Liver (tissue), 9 donors: ENCODE measurements around the gene TMTC1. TPM values are rescaled to one million over a fixed set of nuclear protein-coding genes. Genes with fewer than 3 reads are reported as not detected.

Experiments used
- DNase-seq: peaks from one replicate; pipeline ENCODE4 v3.0.0-alpha.2; 2017; ENCODE audit warnings: low spot score
- H3K27ac ChIP-seq, 2 donors: one replicate each; pipeline ENCODE4 v1.7.0; 2013; ENCODE audit warnings: inconsistent platforms in 2 of 2, low read length in 2 of 2, control low read depth in 1 of 2, low read depth in 1 of 2, mild to moderate bottlenecking in 1 of 2
- H3K27me3 ChIP-seq, 4 donors: one replicate each; pipeline versions ENCODE4 v1.6.1 to v1.7.0; 2013; ENCODE audit warnings: low read length in 3 of 4, inconsistent platforms in 1 of 4, mild to moderate bottlenecking in 1 of 4, moderate library complexity in 1 of 4; ENCODE audit not compliant: control insufficient read depth in 4 of 4, insufficient read depth in 4 of 4
- H3K36me3 ChIP-seq, 4 donors: one replicate each; pipeline versions ENCODE4 v1.6.1 to v1.7.0; 2013; ENCODE audit warnings: low read length in 3 of 4, mild to moderate bottlenecking in 3 of 4, low read depth in 1 of 4, moderate library complexity in 1 of 4; ENCODE audit not compliant: control insufficient read depth in 4 of 4, insufficient read depth in 3 of 4
- H3K4me1 ChIP-seq, 4 donors: one replicate each; pipeline versions ENCODE4 v1.6.1 to v1.7.0; 2013; ENCODE audit warnings: low read length in 3 of 4, mild to moderate bottlenecking in 3 of 4, moderate library complexity in 1 of 4; ENCODE audit not compliant: control insufficient read depth in 4 of 4, insufficient read depth in 4 of 4
- H3K4me3 ChIP-seq, 3 donors: one replicate each; pipeline versions ENCODE4 v1.6.1 to v1.7.0; 2013; ENCODE audit warnings: low read length in 3 of 3, control low read depth in 1 of 3, low read depth in 1 of 3, mild to moderate bottlenecking in 1 of 3
- H3K9ac ChIP-seq, 2 donors: one replicate each; pipeline ENCODE4 v1.7.0; 2013; ENCODE audit warnings: low read length in 2 of 2, mild to moderate bottlenecking in 2 of 2, moderate library complexity in 2 of 2, control low read depth in 1 of 2, low read depth in 1 of 2
- H3K9me3 ChIP-seq, 4 donors: one replicate each; pipeline versions ENCODE4 v1.6.1 to v1.7.0; 2013; ENCODE audit warnings: low read length in 3 of 4; ENCODE audit not compliant: control insufficient read depth in 4 of 4
- CTCF ChIP-seq: fragments of 150-350 bp; IDR thresholded peaks from 2 replicates; pipeline ENCODE4 v1.5.1; 2017; ENCODE audit warnings: improper control_type of control experiment, low read depth, low read length; ENCODE audit not compliant: missing input control
- EGR1 ChIP-seq, 2 donors: IDR thresholded peaks; 2 replicates each; pipeline ENCODE4 v1.6.1; 2016 to 2018; ENCODE audit warnings: antibody characterized with exemption in 2 of 2, low read depth in 2 of 2
- FOXA1 ChIP-seq: IDR thresholded peaks from 2 replicates; pipeline ENCODE4 v1.6.1; 2016; ENCODE audit warnings: antibody characterized with exemption
- FOXA2 ChIP-seq: IDR thresholded peaks from 2 replicates; pipeline ENCODE4 v1.6.1; 2016; ENCODE audit warnings: antibody characterized with exemption
- GABPA ChIP-seq, 2 donors: IDR thresholded peaks in 1 of 2; conservative IDR thresholded peaks in 1 of 2; 2 replicates each; pipeline ENCODE4 v1.6.1; 2016; ENCODE audit warnings: antibody characterized with exemption in 2 of 2, mild to moderate bottlenecking in 1 of 2, moderate library complexity in 1 of 2
- HNF4A ChIP-seq, 2 donors: conservative IDR thresholded peaks; 2 replicates each; pipeline ENCODE4 v1.6.1; 2016; ENCODE audit warnings: antibody characterized with exemption in 2 of 2, mild to moderate bottlenecking in 2 of 2
- HNF4G ChIP-seq: IDR thresholded peaks from 2 replicates; pipeline ENCODE4 v1.6.1; 2016; ENCODE audit warnings: antibody characterized with exemption
- JUND ChIP-seq, 2 donors: IDR thresholded peaks; 2 replicates each; pipeline ENCODE4 v1.6.1; 2016; ENCODE audit warnings: antibody characterized with exemption in 2 of 2
- MAX ChIP-seq: IDR thresholded peaks from 2 replicates; pipeline ENCODE4 v1.6.1; 2016; ENCODE audit warnings: antibody characterized with exemption
- NR2F2 ChIP-seq: IDR thresholded peaks from 2 replicates; pipeline ENCODE4 v1.6.1; 2016; ENCODE audit warnings: antibody characterized with exemption
- RAD21 ChIP-seq, 2 donors: IDR thresholded peaks; 2 replicates each; pipeline ENCODE4 v1.6.1; 2016; ENCODE audit warnings: antibody characterized with exemption in 2 of 2, mild to moderate bottlenecking in 2 of 2
- REST ChIP-seq: IDR thresholded peaks from 2 replicates; pipeline ENCODE4 v1.6.1; 2016; ENCODE audit warnings: antibody characterized with exemption, mild to moderate bottlenecking
- RXRA ChIP-seq, 2 donors: IDR thresholded peaks; 2 replicates each; pipeline ENCODE4 v1.6.1; 2017 to 2018; ENCODE audit warnings: antibody characterized with exemption in 2 of 2, mild to moderate bottlenecking in 1 of 2
- SP1 ChIP-seq: IDR thresholded peaks from 2 replicates; pipeline ENCODE4 v1.6.1; 2018; ENCODE audit warnings: antibody characterized with exemption, mild to moderate bottlenecking
- YY1 ChIP-seq: IDR thresholded peaks from 2 replicates; pipeline ENCODE4 v1.6.1; 2016; ENCODE audit warnings: antibody characterized with exemption, mild to moderate bottlenecking
- WGBS: extraction: QIAGEN DNeasy Blood & Tissue Kit; methylation state at CpG from one replicate; pipeline ENCODE4 v1.1.7; 2013; 5-methylcytosine and 5-hydroxymethylcytosine counted together
- polyA plus RNA-seq, 2 donors: library from polyadenylated mRNA; stranded (reverse) in 1 of 2; unstranded in 1 of 2; fragments of 200-250 nt in 1 of 2; fragments of >200 nt in 1 of 2; fragmentation: Nextera tagmentation in 1 of 2; extraction: Ambion mirVana in 1 of 2; gene quantifications; one replicate each; pipeline versions ENCODE4 v1.2.1 to v1.2.3, GENCODE V29; 2013 to 2015
- total RNA-seq, 2 donors: library from RNA; depleted of rRNA; stranded (reverse); fragments of >200 nt; gene quantifications; one replicate each; pipeline ENCODE4 v1.2.3, GENCODE V29; 2014
- TF ChIP-seq, protein P1 (sequence below): IDR thresholded peaks from 2 replicates; pipeline ENCODE4 v1.6.1; 2016; ENCODE audit warnings: antibody characterized with exemption
- TF ChIP-seq, protein P2 (sequence below): IDR thresholded peaks from 2 replicates; pipeline ENCODE4 v1.6.1; 2016; ENCODE audit warnings: antibody characterized with exemption
- donor health status: healthy.
- donor health status: healthy.
- donor health status: healthy.
- donor health status: healthy.
- donor health status: healthy.

Gene TMTC1
- total and polyA plus RNA-seq, 4 donors: 0.76 to 3.3 (median 2.1) TPM

DNA sequence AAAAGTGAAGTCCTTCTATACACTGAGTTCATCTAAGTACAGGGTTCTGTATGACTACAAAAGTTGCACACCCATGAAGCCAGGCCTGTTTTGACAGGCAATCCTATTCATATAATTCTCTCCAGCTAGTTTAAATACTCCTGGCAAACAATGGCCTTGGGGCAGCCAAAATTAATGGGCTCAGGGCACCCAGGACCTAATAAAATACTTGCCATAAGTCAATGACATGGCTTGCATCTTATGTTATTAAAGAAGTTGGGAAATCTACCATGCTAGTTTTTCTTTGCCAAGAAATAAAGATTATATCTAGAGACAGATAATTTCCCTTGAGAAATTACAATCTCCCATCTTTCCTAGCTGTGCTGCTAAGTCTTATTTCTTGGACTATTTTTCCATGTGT is 11.1 kb upstream of the TMTC1 start:
- no peaks in the 10 kb centered on the region for H3K4me1 ChIP-seq
- no peak overlapping the region for H3K4me3 ChIP-seq
- DNase-seq: no peak
- H3K36me3 ChIP-seq: no peaks in the 10 kb centered on the region
- no peak overlapping the region for H3K27ac ChIP-seq
- H3K9ac ChIP-seq: no peak overlapping the region
- no peaks in the 10 kb centered on the region for H3K27me3 ChIP-seq
- TF ChIP-seq RXRA (IDR thresholded peaks at IDR 0.05) (no peak), MAX (no peak), NR2F2 (no peak)
- H3K9me3 ChIP-seq: no peaks in the 10 kb centered on the region

DNA sequence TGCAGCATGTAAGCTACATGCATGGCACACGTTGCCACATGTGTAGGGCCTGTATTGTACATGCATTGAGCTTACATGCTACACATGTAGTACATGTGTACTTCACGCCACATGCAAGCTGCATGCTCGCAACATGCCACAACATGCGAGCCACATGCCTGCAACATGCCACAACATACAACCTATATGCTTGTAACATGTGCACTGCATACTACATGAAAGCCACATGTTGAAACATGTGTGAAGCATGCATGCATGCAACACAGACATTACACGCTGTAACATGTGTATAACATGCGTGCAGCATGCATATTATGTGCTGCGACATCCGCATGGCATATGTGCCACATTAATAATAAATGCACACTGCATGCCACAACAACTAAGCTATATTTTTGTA is 9.1 kb upstream of the TMTC1 start:
- Histone ChIP-seq H3K9ac (no peak overlapping the region), H3K4me1 (no peaks in the 10 kb centered on the region), H3K9me3 (no peaks in the 10 kb centered on the region), H3K36me3 (no peaks in the 10 kb centered on the region), H3K4me3 (no peak overlapping the region), H3K27ac (no peak overlapping the region), H3K27me3 (no peaks in the 10 kb centered on the region)
- TF ChIP-seq JUND (IDR thresholded peaks at IDR 0.05) (no peak), RAD21 (IDR thresholded peaks at IDR 0.05) (no peak), HNF4A (conservative IDR thresholded peaks at IDR 0.05) (no peak), CTCF (no peak), SP1 (no peak), FOXA1 (no peak), YY1 (no peak), MAX (no peak), FOXA2 (no peak), EGR1 (IDR thresholded peaks at IDR 0.05; ENCODE audit: low read depth in 2 of 2) (no peak)
- TF ChIP-seq, protein P1, sequence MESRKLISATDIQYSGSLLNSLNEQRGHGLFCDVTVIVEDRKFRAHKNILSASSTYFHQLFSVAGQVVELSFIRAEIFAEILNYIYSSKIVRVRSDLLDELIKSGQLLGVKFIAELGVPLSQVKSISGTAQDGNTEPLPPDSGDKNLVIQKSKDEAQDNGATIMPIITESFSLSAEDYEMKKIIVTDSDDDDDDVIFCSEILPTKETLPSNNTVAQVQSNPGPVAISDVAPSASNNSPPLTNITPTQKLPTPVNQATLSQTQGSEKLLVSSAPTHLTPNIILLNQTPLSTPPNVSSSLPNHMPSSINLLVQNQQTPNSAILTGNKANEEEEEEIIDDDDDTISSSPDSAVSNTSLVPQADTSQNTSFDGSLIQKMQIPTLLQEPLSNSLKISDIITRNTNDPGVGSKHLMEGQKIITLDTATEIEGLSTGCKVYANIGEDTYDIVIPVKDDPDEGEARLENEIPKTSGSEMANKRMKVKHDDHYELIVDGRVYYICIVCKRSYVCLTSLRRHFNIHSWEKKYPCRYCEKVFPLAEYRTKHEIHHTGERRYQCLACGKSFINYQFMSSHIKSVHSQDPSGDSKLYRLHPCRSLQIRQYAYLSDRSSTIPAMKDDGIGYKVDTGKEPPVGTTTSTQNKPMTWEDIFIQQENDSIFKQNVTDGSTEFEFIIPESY: no peak
- 90% methylated on average over 8 of the region's 8 CpGs for WGBS
- DNase-seq: no peak

DNA sequence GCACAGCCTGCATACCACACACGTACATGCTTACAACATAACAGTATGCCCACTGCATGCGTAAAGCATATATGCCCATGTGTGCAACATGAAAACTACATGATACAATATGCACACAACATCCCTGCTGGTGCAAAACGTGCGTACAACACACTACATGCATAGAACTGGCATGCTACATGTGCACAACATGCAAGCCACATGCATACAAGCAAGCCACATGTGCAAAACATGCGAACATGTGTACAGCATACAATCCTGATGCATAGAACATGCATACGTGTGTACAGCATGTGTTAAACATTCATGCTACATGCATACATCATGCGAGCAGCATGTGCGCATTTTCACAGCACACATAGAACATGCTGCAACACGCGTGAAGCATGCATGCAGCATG is 8.4 kb upstream of the TMTC1 start:
- 81% methylated on average over 10 of the region's 10 CpGs for WGBS
- Histone ChIP-seq H3K4me3 (no peak overlapping the region), H3K36me3 (no peaks in the 10 kb centered on the region), H3K27ac (no peak overlapping the region), H3K9ac (no peak overlapping the region), H3K27me3 (no peaks in the 10 kb centered on the region), H3K9me3 (no peaks in the 10 kb centered on the region), H3K4me1 (no peaks in the 10 kb centered on the region)
- TF ChIP-seq NR2F2 (no peak), JUND (IDR thresholded peaks at IDR 0.05) (no peak), REST (no peak), EGR1 (IDR thresholded peaks at IDR 0.05; ENCODE audit: low read depth in 2 of 2) (no peak), HNF4G (no peak), RAD21 (IDR thresholded peaks at IDR 0.05) (no peak), SP1 (no peak), GABPA (IDR thresholded peaks at IDR 0.05 in 1 of 2, conservative IDR thresholded peaks at IDR 0.05 in 1 of 2) (no peak)
- TF ChIP-seq, protein P2, sequence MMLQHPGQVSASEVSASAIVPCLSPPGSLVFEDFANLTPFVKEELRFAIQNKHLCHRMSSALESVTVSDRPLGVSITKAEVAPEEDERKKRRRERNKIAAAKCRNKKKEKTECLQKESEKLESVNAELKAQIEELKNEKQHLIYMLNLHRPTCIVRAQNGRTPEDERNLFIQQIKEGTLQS: no peak
- TF ChIP-seq, protein P1: no peak
- DNase-seq: no peak
